GM10248 (cell line): Measurements from ENCODE around the gene PARP2.

Experiments
- CTCF ChIA-PET: fragments of 300-600 bp; sonication (Branson Sonifier 250); formaldehyde crosslinking; extraction: SDS; loops from one replicate; lab custom pipeline; 2021; ENCODE audit warnings: antibody characterized with exemption; lab: Yijun Ruan, JAX
- POLR2A ChIA-PET: fragments of 350-650 bp; sonication (Branson Sonifier 250); formaldehyde crosslinking; extraction: SDS; loops from one replicate; lab custom pipeline; 2020; ENCODE audit warnings: antibody characterized with exemption; lab: Yijun Ruan, JAX
- DNase-seq: peaks from one replicate; pipeline ENCODE4 v3.0.0; 2012; ENCODE audit errors: extremely low spot score
- TF ChIP-seq, protein P1 (sequence below): IDR thresholded peaks from 2 replicates; pipeline ENCODE4 v1.5.1; 2012; ENCODE audit warnings: mild to moderate bottlenecking, low read depth; ENCODE audit errors: extremely low read depth, missing control alignments, control extremely low read depth

PARP2 gene

DNA sequence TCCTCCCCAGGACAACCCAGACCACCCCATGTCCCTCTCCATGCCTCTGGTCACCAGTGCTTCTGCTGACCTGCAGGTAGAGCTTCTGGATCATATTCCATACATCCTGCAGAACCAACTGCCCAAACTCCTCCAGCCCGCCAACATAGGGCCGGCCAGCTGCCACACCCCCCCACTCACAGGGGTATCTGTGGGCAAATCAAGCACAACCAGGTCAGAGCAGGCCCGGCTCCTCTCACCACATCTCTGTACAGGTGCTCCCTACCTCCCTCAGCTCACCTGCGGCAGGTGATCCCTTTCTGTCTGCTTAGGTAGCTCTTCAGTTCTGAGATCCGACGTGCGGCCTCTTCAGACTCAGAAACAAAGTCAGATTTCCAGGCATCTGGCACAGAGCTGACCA is 40.9 kb downstream of the PARP2 start:
- TF ChIP-seq, protein P1, sequence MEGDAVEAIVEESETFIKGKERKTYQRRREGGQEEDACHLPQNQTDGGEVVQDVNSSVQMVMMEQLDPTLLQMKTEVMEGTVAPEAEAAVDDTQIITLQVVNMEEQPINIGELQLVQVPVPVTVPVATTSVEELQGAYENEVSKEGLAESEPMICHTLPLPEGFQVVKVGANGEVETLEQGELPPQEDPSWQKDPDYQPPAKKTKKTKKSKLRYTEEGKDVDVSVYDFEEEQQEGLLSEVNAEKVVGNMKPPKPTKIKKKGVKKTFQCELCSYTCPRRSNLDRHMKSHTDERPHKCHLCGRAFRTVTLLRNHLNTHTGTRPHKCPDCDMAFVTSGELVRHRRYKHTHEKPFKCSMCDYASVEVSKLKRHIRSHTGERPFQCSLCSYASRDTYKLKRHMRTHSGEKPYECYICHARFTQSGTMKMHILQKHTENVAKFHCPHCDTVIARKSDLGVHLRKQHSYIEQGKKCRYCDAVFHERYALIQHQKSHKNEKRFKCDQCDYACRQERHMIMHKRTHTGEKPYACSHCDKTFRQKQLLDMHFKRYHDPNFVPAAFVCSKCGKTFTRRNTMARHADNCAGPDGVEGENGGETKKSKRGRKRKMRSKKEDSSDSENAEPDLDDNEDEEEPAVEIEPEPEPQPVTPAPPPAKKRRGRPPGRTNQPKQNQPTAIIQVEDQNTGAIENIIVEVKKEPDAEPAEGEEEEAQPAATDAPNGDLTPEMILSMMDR = no peak
- no peak for DNase-seq
- POLR2A ChIA-PET = no interaction called here
- CTCF ChIA-PET = interaction anchor here (0.8 to 2.5 kb wide), 12 partner anchors 9 to 587 kb away, joined by 3 to 9 read pairs (median 5); no protein-coding TSS in a partner anchor

DNA sequence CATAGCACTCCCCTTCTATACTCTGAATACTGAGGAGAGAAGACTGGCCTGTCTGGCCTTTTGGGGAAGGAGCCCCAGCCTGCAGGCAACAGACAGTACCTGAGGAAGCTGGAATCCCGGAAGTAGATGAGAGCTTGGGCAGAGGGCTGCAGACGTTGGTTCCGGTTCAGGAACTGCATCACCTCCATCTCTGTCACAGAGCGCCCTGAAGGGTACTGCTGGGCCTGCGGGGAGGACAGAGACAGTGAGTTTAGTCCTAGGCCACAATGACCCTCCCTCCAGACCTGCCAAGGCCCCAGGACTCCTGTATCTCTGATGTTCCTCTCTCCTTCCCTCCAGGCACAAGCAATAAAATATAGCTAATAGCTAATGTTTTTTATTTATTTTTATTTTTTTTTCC is 41.5 kb downstream of the PARP2 start:
- DNase-seq = no peak
- TF ChIP-seq, protein P1 = no peak
- POLR2A ChIA-PET = no interaction called here
- CTCF ChIA-PET = interaction anchor here (0.8 to 2.5 kb wide), 12 partner anchors 8 to 586 kb away, joined by 3 to 9 read pairs (median 5); no protein-coding TSS in a partner anchor

DNA sequence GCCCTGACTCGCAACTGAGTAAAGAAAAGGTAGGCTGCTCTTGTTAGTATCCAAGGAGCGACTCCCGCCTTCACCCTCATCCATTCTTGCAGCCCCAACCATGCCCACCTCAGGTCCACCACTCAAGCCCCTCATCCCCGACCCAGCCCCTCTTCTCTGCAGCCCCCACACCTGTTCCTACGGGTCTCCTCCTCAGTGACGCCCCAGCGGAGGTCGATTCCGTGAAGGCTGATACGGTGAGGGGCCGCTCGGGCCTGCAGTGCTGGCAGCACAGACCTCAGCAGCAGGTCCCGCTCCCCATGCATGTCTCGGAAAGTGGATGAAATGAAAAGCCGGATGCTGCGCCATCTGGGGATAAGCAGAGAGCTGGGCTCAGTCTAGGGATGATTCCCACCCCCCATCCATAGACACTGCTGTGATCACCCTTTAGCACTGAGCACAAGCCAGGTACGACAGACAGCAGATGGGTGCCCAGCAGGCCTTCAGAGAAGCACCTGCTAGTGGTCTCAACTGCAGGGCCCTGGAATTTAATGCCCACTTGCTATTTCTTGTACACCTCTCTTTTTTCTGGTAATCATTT is 42.9 kb downstream of the PARP2 start:
- POLR2A ChIA-PET = no interaction called here
- CTCF ChIA-PET = interaction anchor here (1.0 to 2.5 kb wide), 2 partner anchors 11 to 12 kb away, joined by 3 to 9 read pairs; no protein-coding TSS in a partner anchor
- no peak for DNase-seq
- TF ChIP-seq, protein P1 = no peak

DNA sequence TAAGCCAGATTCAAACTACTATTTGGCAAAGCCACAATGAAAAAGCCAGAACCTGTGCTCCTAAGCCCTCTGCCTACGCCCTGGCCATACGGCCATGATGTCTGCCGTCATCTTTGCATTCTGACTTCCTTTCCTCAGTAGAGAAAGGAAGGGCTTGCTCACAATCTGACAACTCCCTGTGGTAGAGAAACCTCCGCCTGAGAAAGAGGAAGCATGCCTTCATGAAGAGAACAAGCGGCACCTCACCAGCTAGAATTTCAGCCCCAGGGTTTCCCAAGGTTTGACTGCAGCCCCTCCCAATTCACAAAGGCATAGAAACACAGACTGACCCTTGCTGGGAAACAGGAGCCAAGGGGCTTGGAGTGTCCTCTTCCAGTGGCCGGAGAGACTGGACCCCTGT is 44.1 kb downstream of the PARP2 start:
- ChIA-PET POLR2A (no interaction called here), CTCF (interaction anchor here (1.0 to 1.3 kb wide), 2 partner anchors 13 to 222 kb away, joined by 3 read pairs; no protein-coding TSS in a partner anchor)
- TF ChIP-seq, protein P1 = no peak
- DNase-seq = peak; percentile 63

DNA sequence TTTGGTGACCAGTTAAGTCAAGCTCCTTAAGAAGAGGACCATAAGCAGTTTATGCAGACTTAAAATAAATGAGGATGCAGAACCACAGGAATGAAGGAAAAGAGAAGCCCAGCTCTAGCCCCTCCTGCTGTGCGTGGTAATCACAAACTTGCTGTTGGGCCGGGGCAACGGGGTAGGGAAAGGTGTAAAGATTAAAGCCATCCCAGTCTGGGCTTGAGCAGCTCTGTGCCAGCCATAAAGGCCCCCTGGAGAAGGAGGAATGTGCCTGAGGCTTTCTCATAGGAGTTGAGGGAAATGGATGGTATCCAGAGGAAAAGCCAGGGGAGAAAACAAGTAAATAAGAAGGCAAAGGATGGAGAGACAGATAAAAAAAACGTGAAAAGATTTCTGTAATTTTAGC is 44.7 kb downstream of the PARP2 start:
- DNase-seq = no peak
- CTCF ChIA-PET = interaction anchor here (1.3 kb wide), 1 partner anchor 222 kb away, joined by 3 read pairs; no protein-coding TSS in a partner anchor
- TF ChIP-seq, protein P1 = no peak
- POLR2A ChIA-PET = no interaction called here

DNA sequence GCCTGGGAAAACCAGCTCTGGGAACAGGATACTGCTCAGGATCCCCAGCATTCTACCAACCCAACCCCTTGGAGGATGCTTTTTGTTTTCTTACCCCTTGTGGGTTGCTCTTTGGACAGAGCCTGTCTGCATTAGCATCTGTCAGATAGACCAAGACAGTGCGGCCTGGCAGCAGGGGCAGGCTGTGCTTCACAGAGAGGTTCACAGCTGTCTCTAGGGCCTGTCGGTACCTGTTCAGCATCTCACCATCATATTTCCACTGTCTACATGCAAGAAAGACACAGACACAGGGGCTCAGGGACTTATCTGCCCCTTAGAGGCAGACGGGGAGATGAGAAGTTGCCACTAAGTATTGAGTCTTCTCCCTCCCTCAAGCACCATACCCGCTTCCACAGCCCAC is 48.1 kb downstream of the PARP2 start:
- TF ChIP-seq, protein P1 = no peak
- ChIA-PET POLR2A (no interaction called here), CTCF (interaction anchor here (1.0 to 1.8 kb wide), 3 partner anchors 14 to 300 kb away, joined by 3 read pairs; no protein-coding TSS in a partner anchor)
- DNase-seq = no peak
